BLaER1 (cell line): ENCODE data around the gene SUSD2.
"Not testable (repeated sequence)": the region's sequence is repeated elsewhere in the genome, so short reads cannot be mapped to it uniquely, and the experiment has no call there.

ENCODE experiments used
- H3K27ac ChIP-seq: shearing (Covaris generic); formaldehyde crosslinking; 2 replicates; pipeline ENCODE4 v1.8.1; 2022
- H3K27me3 ChIP-seq: shearing (Covaris generic); formaldehyde crosslinking; 2 replicates; pipeline ENCODE4 v1.8.1; 2022
- H3K36me3 ChIP-seq: shearing (Covaris generic); formaldehyde crosslinking; 2 replicates; pipeline ENCODE4 v1.8.1; 2022
- H3K4me1 ChIP-seq: shearing (Covaris generic); formaldehyde crosslinking; 2 replicates; pipeline ENCODE4 v1.8.1; 2022
- H3K4me2 ChIP-seq: shearing (Covaris generic); formaldehyde crosslinking; 2 replicates; pipeline ENCODE4 v1.8.1; 2022
- H3K4me3 ChIP-seq: shearing (Covaris generic); formaldehyde crosslinking; 2 replicates; pipeline ENCODE4 v1.8.1; 2022
- H3K9ac ChIP-seq: shearing (Covaris generic); formaldehyde crosslinking; 2 replicates; pipeline ENCODE4 v1.8.1; 2022
- H3K9me3 ChIP-seq: shearing (Covaris generic); formaldehyde crosslinking; 2 replicates; pipeline ENCODE4 v1.8.1; 2022
- H4K20me1 ChIP-seq: shearing (Covaris generic); formaldehyde crosslinking; 2 replicates; pipeline ENCODE4 v1.8.1; 2022
- Cebpa-rat ChIP-seq: shearing (Covaris generic); IDR thresholded peaks from 2 replicates; pipeline ENCODE4 v1.8.1; 2022

SUSD2 gene

DNA sequence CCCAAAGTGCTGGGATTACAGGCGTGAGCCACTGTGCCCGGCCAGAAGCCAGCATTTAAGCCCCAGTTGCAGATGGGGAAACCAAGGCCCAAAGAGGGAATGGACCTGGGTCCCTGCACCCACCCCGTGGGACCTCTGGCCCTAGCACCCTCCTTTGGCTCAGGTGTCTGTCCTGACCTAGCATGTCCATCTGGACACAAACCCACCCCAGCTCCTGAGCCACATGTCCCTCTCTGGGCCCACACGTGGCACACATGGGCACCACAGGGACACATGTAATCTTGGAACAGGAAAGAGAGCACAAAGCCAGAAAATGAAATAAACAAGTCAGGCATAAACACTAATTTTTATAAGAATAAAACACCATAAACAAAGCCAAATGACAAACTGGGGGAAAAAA is 54.0 kb downstream of the SUSD2 start:
- Histone ChIP-seq H3K36me3 (no peaks in the 10 kb centered on the region), H3K27ac (no peak overlapping the region), H3K4me3 (no peak overlapping the region)

DNA sequence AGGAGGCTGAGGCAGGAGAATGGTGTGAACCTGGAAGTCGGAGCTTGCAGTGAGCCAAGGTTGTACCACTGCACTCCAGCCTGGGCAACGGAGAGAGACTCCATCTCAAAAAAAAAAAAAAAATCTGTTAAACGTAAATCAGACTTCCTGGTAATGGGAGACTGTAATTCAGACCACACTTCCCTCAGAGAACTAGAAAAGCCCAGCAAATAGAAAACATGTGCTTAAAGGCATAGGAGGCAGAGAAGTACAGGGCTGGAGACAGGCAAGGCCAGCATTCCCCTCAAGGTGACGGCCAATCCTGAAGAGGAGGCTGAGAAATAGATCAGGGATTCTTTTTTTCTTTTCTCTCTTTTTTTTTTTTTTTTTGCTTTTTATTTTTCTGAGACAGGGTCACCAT is 55.4 kb downstream of the SUSD2 start:
- no peak for TF ChIP-seq Cebpa-rat
- Histone ChIP-seq H3K4me2 (no peak overlapping the region), H3K4me1 (peaks cover 11% of the 10 kb centered on the region), H3K27me3 (no peaks in the 10 kb centered on the region), H4K20me1 (no peaks in the 10 kb centered on the region), H3K9ac (no peak overlapping the region), H3K4me3 (no peak overlapping the region), H3K9me3 (no peaks in the 10 kb centered on the region), H3K27ac (no peak overlapping the region), H3K36me3 (no peaks in the 10 kb centered on the region)

More for the DNA sequence above, 54.0 kb downstream of the SUSD2 start:
- H4K20me1 ChIP-seq = no peaks in the 10 kb centered on the region
- H3K9ac ChIP-seq = no peak overlapping the region
- TF ChIP-seq Cebpa-rat = no peak
- no peaks in the 10 kb centered on the region for H3K27me3 ChIP-seq
- 0 out of 2 replicates have a peak overlapping the region, but pooled peaks have one; percentile 28 for H3K4me2 ChIP-seq
- H3K9me3 ChIP-seq = no peaks in the 10 kb centered on the region
- H3K4me1 ChIP-seq = peaks cover 11% of the 10 kb centered on the region

DNA sequence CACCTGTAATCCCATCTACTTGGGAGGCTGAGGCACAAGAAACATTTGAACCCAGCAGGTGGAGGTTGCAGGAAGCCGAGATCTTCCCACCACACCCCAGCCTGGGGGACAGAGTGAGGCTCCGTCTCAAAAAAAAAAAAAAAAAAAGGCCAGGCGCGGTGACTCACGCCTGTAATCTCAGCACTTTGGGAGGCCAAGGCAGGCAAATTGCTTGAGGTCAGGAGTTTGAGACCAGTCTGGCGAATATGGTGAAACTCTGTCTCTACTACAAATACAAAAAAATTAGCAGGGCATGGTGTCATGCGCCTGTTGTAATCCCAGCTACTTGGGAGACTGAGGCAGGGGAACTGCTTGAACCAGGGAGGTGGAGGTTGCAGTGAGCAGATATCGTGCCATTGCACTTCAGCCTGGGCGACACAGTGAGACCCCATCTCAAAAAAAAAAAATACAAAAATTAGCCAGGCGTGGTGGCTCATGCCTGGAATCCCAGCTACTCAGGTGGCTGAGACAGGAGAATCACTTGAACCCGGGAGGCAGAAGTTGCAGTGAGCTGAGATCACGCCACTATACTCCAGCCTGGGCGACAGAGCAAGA is 56.9 kb downstream of the SUSD2 start:
- H3K27me3 ChIP-seq, H3K4me3 ChIP-seq, H4K20me1 ChIP-seq, H3K27ac ChIP-seq, H3K36me3 ChIP-seq, H3K9me3 ChIP-seq, H3K4me2 ChIP-seq, H3K9ac ChIP-seq: not testable (repeated sequence)
- peaks cover 25% of the 10 kb centered on the region for H3K4me1 ChIP-seq
